ENCODE results near the gene KDF1. TPM values are rescaled to one million over a fixed set of nuclear protein-coding genes. Genes with fewer than 3 reads are reported as not detected.

The KDF1 gene
- total and polyA plus RNA-seq, 12 donors, result 0.15 to 0.26 (median 0.22) TPM; not detected in 7

GRCh38 chr1:26984291-26984690 is 24.0 kb upstream of the KDF1 start:
- ATAC-seq (no peak), DNase-seq (no peak)
- WGBS, 2 donors, result 77 to 79% methylated on average over 8 of the region's 8 CpGs
- no peaks in the 10 kb centered on the region for H3K9me3 ChIP-seq
- H3K4me1 ChIP-seq, result no peaks in the 10 kb centered on the region
- intact Hi-C loops (cut with DNase I), result no loop called here
- H3K27me3 ChIP-seq, result peaks cover 0 to 38% (median 11%) of the 10 kb centered on the region in 7 donors
- no peaks in the 10 kb centered on the region for H3K36me3 ChIP-seq
- no peak overlapping the region for H3K27ac ChIP-seq
- H3K4me3 ChIP-seq, result no peak overlapping the region
- no peak for TF ChIP-seq CTCF (IDR thresholded peaks at IDR 0.05)

DNA sequence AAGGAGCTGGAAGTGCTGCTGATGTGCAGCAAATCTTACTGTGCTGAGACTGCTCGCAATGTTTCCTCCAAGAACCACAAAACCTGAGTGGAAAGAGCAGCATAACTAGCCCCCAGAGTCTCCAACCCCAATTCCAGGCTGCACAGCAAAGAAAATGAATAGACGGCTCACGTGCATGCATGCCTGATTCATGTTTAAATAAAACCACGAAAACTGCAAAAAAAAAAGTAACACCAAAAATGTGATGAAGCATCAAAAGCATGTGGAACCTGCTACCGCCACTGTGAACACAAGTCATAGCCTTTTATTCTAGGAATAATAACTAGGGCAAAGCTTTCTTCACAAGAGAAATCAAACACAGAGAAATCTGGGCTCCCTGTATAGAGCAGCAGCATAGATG is 23.6 kb upstream of the KDF1 start:
- no peak overlapping the region for H3K4me3 ChIP-seq
- H3K36me3 ChIP-seq, result no peaks in the 10 kb centered on the region
- WGBS, 2 donors, result 76 to 80% methylated on average over 5 of the region's 5 CpGs
- H3K27me3 ChIP-seq, result peaks cover 0 to 38% (median 11%) of the 10 kb centered on the region in 7 donors
- intact Hi-C loops (cut with DNase I), result no loop called here
- H3K27ac ChIP-seq, result no peak overlapping the region
- H3K4me1 ChIP-seq, result no peaks in the 10 kb centered on the region
- no peaks in the 10 kb centered on the region for H3K9me3 ChIP-seq
- DNase-seq, result no peak
- TF ChIP-seq CTCF (IDR thresholded peaks at IDR 0.05), result no peak
- ATAC-seq, result no peak

DNA sequence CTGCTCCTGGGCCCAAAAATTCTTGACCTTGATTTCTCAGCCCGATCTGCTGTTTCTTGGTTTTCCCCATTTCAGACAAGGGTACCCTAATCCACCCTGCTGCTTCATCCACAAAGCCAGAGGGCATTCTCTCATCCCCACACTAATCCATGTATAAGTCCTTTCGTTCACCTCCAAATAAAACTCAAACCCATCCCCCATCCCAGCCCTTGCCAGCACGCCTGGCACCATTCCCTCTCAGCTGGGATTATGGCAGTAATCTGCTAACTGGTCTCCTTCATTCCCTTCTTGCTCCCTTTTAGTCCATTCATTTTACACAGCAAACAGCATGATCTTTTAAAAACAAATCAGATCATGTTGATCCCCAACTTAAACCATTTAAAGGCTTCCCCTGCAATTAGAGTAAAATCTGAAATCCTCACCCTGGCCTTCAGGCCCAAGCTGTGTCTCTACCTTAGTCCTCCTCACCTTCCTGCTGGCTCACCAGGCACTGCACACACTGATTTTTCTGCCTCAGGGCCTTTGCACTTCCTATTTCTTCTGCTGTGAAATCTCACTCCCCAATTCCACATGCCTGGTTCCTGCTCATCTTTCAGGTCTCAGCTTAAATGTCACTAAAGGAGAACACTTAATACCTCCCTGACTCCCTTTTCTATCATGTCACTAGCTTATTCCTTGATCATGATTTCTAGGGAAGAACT is 21.0 kb upstream of the KDF1 start:
- H3K27me3 ChIP-seq, result peaks cover 0 to 24% (median 7%) of the 10 kb centered on the region in 7 donors
- no peaks in the 10 kb centered on the region for H3K4me1 ChIP-seq
- ATAC-seq (no peak), DNase-seq (no peak)
- 67 to 80% methylated on average over 3 of the region's 3 CpGs for WGBS, 2 donors
- intact Hi-C loops (cut with DNase I), result no loop called here
- no peak overlapping the region for H3K4me3 ChIP-seq
- TF ChIP-seq CTCF (IDR thresholded peaks at IDR 0.05), result no peak
- no peak overlapping the region for H3K27ac ChIP-seq
- no peaks in the 10 kb centered on the region for H3K9me3 ChIP-seq
- no peaks in the 10 kb centered on the region for H3K36me3 ChIP-seq

DNA sequence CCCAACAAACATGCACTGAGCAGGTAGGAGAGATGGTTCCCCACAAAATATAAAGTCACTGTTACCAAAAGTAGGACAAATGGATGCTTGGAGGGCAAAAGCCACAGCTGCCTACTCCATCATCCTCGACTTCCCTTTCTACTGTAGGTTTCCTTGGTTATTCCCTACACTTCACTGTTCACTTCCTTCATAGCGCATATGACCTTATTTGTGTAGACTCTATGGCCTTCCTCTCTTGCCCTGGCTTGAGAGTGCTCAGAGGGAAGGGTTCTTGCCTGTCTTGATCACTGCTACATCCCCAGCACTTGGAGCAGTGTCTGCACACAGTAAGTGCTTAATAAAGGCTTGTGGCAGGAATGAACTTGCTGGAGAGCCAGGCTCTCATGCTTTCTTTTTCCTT is 18.6 kb upstream of the KDF1 start:
- no peak overlapping the region for H3K27ac ChIP-seq
- no peaks in the 10 kb centered on the region for H3K36me3 ChIP-seq
- TF ChIP-seq CTCF (IDR thresholded peaks at IDR 0.05), result no peak
- H3K27me3 ChIP-seq, result peaks cover 0 to 15% (median 6%) of the 10 kb centered on the region in 7 donors
- H3K4me1 ChIP-seq, result no peaks in the 10 kb centered on the region
- no peaks in the 10 kb centered on the region for H3K9me3 ChIP-seq
- intact Hi-C loops (cut with DNase I), result loop anchor here in 1 of 10 donors (5.0 kb wide), 1 partner anchor 103 kb away; no protein-coding TSS in a partner anchor
- no peak for ATAC-seq
- 66 to 69% methylated on average over 2 of the region's 2 CpGs for WGBS, 2 donors
- no peak overlapping the region for H3K4me3 ChIP-seq
- no peak for DNase-seq

All from heart right ventricle (tissue), 16 donors.